Measurements from ENCODE around the gene TMEM161B.

DNA sequence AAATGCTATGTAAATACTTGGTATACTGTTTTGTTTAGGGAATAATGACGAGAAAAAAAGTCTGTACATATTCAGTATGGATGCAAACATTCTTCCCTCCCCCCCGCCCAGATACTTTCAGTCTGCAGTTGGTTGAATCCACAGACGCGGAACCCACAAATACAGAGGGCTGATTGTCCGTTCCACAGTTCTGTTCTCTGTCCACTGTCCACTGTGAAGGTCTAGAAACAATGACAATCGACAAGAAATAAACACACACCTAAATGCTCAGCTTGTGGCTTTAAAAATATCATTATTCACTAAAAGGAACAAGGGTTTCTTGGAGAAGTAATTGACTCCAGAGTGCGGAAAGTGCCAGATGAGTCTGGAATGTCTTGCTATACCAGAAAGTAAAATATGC lies 109.1 kb downstream of the TMEM161B start:
- TF ChIP-seq CTCF (IDR thresholded peaks at IDR 0.05) (no peak), POLR2A (IDR thresholded peaks at IDR 0.05) (no peak)

Measured in Peyer's patch (tissue), 4 donors.